OCI-M2 (cell line): ENCODE results near the gene ZNF689.
"Not testable (repeated sequence)": the region's sequence is repeated elsewhere in the genome, so short reads cannot be mapped to it uniquely, and the experiment has no call there.

ENCODE experiments used
- DNase-seq: peaks from one replicate; lab custom pipeline; 2025; ENCODE audit not compliant: unreplicated experiment; lab: John Stamatoyannopoulos, UW

ZNF689 gene

DNA sequence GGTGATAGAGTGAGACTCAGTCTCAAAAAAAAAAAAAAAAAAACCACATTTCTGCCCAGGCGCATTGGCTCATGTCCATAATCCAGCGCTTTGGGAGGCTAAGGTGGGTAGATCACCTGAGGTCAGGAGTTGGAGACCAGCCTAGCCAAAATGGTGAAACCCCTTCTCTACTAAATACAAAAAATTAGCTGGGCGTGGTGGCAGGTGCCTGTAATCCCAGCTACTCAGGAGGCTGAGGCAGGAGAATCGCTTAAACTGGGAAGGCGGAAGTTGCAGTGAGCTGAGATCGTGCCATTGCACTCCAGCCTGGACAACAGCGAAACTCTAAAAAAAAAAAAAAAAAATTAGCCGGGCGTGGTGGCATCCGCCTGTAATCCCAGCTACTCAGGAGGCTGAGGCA is 26.9 kb upstream of the ZNF689 start:
- DNase-seq, result not testable (repeated sequence)

DNA sequence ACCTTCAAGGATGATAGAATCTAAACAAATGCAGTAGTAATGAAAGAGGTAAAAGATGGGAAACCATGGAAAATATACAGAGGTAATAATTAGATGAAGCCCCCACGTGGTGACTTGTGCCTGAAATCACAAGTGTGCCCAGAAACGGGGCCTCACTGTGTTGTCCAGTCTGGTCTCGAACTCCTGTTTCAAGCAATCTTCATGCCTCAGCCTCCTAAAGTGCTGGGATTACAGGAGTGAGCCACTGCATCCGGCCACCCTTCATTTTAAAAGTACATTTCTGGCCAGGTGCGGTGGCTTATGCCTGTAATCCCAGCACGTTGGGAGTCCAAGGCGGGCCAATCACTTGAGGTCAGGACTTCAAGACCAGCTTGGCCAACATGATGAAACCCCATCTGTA is 26.4 kb upstream of the ZNF689 start:
- no peak for DNase-seq

DNA sequence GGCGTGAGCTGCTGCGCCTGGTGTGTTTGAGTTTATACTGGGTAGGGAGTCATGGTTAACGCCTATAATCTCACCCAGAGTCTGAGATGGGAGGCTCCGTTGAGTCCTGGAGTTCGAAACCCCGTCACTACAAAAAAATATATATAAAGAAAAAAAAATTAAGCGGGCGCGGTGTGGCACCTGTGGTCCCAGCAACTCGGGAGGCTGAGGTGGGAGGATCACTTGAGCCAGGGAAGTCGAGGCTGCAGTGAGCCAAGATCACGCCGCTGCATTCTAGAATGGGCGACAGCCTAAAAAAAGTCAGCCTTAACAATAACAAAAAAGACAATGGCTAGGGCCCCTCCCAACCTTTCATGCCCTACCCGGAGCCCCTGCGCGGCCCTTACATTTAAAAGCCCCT is 23.3 kb upstream of the ZNF689 start:
- DNase-seq, result no peak

DNA sequence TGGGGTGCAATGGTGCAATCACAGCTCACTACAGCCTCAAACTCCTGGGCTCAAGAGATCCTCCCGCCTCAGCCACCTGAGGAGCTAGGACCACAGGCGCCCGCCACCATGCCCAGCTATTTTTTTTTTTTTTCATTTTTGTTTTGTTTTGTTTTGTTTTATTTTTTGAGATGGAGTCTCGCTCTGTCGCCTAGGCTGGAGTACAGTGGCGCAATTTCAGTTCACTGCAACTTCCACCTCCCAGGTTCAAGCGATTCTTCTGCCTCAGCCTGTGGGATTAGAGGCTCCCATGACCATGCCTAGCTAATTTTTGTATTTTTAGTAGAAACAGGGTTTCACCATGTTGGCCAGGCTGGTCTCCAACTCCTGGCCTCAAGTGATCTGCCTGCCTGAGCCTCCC is 22.3 kb upstream of the ZNF689 start:
- not testable (repeated sequence) for DNase-seq

DNA sequence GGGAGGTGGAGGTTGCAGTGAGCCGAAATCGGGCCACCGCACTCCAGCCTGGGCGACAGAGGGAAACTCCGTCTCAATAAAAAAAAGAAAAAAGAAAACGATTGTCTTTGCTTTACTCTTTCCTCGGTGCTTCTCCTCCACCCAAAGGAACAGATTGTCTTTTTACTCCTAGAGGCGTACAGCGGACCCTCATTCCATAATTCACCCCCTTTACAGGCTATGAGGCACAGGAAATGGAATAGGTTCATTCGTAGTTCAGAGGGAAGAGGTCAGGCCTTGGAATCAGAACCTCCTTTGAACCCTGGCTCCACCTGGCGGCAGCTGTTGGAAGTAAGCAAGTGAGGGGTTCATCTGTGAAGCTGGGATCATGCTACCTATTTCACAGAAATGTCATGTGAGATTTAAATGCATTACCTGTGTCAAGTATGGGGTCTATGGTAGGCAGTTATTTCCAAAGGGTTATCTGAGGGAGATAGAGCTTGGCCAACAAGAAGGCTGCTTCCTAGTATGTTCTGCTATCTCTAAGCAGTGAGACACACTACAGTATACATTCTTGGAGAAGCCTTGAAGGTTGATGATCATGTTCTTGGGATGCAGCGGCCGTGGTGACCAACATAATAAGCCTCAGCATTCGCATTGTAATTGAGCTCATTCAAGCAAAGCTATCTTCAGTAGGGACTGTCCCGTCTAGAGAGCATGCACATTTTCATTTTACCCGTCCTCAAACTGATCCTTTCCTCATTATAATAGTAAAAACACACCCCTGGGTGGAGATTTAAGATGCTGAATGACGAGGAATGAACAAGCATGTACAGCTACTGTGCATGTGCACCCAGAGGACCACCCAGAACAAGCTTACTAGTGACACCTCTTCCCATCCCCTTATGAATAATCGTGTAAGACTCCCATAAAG is 18.7 kb upstream of the ZNF689 start:
- DNase-seq, result peak; percentile 35

DNA sequence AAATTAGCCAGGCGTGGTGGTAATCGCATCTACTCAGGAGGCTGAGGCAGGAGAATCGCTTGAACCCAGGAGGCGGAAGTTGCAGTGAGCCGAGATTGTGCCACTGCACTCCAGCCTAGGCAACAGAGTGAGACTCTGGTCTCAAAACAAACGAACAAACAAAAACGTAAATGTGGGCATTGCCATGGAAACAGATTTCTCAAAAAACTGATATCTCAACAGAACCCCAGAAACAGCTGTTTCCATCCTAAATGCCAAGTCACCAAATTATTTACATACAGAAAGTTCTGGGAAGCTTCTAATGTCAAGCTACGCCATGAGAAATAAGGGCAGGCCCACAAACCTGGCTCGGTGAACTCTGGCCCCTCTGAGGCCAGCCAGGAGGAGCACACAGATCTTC is 16.0 kb upstream of the ZNF689 start:
- no peak for DNase-seq

DNA sequence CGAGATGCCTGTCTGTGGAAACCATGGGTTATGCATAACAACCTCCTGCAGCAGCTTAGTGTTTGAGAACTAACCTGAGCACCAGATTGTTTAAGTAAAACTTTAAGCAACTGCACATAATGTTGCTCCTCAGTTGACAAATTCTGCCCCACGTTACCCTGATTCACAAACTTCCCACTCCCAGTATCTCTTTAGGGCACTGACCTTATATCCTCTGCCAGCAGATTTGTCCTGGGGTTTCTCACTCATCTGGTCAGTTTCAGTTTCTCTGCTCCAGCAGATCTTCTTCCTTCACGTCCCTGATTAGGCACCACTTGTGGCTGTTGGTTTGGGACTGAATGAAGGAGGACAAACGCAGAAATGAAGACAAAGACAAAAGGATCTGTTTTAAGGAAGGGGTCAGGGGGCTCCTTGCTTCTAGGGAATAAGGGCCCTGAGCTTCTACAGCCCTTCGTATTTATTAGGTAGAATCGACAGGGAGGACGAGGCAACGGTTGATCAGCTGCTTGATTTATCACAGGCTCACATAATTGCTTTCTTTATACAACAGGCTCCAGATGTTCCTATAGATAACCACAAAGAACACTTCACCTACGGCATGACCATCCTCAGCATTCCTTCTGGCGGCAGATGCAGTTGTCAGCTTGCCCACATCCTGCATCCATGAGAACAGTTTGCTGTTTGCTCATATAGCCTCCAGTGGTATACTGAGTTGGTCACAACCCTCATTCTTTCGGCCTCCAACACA is 13.5 kb upstream of the ZNF689 start:
- no peak for DNase-seq

DNA sequence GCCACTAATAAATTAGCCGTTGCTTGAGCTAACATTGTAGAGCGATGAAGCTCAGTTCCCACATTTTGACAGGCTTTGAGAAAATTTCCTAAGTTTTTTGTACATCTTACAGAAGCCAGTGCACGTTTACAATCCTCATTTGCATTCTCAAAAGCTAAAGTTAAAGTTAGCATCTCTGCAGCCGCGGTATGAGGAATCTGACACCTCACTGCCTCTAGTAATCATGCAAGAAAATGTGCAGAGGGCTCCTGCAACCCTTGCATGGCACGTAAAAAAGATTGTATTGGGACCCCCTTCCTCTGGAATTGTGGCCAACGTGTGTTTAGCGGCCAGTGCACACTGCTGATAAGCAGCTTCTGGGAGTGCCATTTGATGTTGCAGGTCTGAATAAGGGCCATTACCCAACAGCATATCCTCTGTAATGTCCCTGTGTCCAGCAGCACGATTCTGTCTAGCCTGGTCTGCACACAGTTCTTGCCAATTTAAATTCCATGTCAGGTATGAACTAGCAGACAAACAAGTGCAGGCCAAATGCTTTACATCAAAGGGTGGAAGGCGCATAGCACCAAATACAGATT is 12.4 kb upstream of the ZNF689 start:
- no peak for DNase-seq

DNA sequence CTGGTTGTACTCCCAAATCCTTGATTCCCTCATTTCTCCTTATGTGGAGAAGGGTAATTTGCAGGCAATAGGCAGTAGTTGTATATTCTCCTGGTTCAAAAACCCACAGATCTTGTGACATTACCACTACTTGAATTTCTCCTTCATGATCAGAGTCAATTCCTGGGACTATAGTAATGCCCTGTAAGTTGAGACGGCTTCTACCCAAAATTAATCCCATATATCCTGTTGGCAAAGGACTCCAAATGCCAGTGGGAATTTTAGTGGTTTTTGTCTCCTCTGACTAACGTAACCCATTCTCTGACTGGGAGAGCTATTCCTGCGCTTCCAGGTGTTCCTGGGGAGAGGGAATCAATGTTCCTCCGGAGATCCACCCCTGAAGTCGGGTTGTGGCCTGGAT is 11.6 kb upstream of the ZNF689 start:
- DNase-seq, result no peak

DNA sequence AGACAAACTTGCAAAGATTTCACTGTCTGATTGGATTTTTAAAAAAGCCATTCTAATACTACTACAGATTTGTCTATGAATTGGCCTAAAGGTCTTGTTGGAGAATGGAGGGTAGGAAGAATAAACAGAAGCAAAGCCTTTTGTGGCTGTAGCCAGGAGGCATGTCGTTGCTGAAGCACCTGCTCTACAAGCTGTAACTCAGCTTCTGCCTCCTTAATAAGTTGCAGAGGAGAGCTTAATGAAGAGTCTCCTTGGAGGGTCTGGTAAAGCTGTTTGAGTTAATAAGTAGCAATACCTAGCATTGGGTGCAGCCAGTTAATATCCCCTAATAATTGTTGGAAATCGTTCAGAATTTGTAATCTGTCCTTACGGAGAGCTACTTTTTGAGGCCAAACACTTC is 10.0 kb upstream of the ZNF689 start:
- no peak for DNase-seq

DNA sequence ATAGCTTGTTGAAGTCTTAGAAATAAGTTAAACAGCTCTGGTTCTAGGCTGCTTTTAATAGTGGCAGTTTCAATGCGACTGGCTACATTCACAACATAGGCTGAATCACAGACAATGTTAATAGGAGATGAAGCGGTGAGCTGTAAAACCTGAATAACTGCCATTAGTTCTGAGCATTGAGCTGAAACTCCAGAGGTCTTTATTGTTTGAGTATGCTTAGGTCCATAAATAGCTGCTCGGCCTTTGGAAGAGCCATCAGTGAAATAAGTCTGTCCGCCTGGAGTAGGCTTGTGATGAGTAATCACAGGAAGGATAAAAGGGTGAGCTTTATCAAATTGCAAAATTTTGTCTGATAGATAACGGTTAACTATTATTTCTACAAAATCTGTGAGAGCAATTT is 9.4 kb upstream of the ZNF689 start:
- no peak for DNase-seq

DNA sequence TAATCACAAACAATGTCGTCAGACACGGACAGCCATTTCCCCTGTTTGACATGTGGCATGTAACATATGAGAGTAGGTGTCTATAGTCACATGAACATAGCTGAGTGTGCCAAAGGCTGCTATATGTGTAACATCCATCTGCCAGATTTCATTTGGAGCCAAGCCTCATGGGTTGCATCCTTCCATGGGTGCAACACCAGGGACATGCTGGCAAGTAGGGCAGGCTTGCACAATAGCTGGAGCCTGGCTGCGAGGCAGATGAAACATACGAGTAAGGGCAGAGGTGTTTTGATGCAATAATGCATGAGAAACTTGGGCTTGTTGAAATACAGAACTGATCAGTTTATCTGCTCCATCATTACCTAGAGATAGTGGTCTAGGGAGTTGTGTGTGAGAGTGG is 9.0 kb upstream of the ZNF689 start:
- DNase-seq, result no peak

DNA sequence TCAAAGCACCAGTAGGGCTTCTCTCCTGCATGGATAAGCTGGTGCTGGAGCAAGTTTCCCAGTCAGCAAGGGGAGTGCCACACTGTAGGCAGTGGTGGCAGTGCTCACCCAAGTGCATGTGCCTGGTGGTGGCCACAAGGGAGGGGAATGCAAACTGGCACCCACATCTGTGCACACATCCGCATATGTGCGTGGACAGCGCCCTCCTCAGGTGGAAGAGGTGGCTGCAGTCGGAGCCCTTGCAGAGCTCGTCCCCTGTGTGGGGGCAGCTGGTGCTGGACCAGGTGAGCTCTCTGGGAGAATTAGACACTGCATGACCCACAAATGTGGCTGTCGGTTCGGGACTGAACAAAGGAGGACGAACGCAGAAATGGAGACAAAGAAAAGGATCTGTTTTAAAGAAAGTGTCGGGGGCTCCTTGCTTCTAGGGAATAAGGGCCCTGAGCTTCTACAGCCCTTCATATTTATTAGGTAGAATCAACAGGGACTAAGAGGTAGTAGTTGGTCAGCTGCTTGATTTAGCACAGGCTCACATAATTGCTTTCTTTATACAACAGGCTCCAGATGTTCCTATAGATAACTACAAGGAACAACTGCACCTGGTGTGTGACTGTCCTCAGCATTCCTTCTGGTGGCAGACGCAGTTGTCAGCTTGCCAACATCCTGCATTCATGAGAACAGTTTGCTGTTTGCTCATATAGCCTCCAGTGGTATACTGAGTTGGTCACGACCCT is 5.3 kb upstream of the ZNF689 start:
- DNase-seq, result no peak

DNA sequence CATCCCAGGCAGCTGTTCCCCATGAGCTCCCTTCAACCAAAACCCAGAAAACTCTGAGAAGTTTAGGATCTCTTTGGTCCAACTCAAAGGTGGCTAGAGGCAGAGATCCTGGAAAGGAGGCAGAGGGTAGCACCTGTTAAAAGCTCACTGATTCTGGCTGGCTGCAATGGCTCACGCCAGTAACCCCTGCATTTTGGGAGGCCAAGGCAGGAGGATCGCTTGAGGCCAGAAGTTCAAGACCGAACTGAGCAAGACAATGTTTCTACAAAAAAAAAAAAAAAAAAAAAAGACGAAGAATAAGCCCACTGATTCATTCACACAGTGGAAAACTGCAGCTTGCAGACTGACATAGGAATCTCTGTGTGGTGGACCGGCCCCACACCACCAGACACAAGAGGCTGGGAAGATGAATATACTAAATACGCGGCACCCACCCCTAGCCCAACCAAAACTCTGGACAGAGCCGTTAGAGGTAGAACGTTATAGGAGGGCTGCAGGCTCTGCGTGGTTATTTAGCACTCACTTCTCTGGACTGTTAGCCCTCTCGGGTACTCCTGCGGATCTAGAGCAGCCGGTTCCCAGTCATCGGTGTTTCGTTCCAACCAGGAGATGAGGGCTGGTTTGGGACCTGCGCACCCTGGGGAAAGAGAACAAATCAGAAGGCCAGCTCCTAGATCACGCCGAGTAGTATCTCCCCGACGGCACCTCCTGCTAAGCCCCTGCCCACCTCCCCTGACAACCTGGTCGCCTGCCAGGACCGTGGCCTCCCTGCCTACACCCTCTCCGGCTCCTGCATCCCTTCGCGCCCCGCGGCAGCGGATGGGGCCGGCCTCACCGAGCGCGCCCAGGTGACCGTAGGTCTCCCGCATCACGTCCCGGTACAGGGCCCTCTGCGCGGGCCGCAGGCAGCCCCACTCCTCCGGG is 925 bp downstream of the ZNF689 start:
- no peak for DNase-seq

DNA sequence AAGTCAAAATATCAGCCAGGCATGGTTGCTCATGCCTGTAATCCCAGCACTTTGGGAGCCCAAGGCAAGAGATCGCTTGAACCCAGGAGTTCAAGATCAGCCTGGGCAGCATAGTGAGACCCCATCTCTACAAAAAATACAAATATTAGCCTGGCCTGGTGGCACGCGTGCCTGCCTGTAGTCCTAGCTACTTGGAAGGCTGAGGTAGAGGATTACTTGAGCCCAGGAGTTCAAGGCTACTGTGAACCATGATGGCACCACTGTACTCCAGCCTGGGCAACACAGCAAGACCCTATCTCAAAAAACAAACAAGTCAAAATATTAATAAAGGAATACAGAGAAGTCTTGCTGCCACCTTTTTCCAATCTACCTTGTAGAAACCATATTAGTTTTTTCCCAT is 4.2 kb downstream of the ZNF689 start:
- no peak for DNase-seq

DNA sequence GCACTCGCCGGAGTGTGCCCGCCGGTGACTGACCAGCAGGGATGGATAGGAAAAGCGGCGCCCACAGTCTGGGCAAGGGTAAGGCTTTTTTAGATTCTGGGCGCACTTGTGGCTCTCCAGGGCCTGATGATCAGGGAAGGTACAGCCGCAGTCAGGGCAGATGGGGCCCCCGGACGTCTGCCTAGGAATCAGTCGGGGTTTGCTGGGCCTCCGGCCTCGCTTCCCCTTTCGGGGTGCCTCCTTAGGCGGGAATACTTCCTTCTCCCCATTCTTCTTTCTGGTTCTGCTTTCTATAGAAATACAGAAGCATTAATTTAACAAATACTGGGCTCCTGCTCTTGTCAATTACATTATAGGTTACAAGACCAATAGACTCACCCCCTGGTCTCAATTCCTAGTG is 5.0 kb downstream of the ZNF689 start:
- DNase-seq, result no peak

DNA sequence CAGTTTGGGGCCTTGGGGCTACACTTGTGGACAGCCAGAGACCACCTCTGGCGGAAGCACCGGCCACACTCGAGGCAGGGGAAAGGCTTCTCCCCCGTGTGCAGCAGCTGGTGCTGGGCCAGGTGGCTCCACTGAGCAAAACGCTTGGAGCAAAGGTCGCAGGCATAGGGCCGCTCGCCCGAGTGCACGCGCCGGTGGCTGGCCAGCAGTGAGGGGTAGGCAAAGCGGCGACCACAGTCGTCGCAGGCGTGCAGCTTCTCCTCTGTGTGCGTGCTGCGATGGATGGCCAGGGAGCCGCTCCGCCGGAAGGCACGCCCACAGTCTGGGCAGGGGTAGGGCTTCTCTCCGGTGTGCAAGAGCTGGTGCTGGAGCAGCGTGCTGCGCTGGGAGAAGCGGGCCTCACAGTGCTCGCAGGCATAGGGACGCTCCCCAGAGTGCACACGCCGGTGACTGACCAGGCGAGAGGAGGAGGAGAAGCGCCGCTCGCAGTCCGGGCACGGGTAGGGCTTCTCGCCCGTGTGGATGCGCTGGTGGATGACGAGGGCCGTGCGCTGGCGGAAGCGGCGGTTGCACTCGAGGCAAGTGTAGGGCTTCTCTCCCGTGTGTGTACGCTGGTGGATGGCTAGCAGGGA is 5.8 kb downstream of the ZNF689 start:
- no peak for DNase-seq

DNA sequence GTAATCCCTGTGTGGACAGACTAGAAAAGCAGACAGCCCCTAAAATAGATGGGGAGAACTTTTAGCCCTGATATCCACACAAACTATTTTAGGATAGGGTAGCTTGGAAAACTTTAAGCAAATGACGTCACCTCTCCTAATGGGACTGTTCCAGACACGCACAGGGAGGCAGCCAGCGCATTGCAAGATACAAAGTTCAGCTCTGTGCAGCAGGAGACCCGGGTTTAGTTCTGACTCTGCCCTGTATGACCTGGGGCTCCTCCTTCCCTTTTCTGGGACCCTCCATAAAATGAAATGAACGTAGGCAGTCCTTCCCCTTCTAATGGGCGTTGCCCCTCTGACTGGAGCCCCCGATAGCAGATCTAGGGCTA is 6.3 kb downstream of the ZNF689 start:
- DNase-seq, result no peak

DNA sequence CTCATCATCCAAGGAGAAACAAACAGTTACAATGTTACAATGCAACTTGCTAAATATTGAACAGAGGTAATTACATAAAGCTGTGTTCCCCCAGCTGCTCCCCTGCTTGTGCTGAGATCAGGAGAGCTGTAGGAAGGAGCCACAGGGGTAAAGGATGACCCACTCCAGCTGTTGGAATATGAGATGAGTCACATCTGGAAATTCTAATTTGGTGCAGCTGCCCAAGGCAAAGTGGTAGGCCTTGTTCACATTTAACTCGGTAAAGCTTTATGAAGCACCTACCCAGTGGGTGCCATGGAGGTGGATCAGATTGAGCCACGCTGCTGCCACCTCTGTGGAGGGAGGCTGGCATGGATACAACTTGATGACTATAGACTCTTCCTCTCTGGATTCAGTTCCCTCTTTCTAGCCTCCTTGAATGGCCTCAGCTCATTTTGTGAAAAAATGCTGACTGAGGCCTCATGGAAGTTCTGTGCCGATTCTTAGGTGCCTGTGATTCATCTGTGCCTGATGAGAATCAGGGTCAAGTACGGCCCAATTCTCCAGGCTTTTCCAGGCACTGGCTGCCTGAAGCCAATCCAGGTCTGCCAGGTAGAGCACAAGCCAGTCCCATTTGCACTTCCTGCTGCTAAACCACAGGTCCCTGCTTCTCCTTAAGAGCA is 7.4 kb downstream of the ZNF689 start:
- DNase-seq, result no peak
